Measurements from ENCODE around the gene C18orf63.

The C18orf63 gene

GRCh38 chr18:74331404-74331803 lies 15.8 kb downstream of the C18orf63 start:
- no peak for DNase-seq

GRCh38 chr18:74333091-74333490 lies 17.5 kb downstream of the C18orf63 start:
- DNase-seq = no peak

- DNase-seq = no peak
Observed at GRCh38 chr18:74334242-74334893, 18.7 kb downstream of the C18orf63 start.

- DNase-seq = no peak
Observed at GRCh38 chr18:74336656-74337055, 21.0 kb downstream of the C18orf63 start.

GRCh38 chr18:74337155-74337911 lies 21.7 kb downstream of the C18orf63 start:
- DNase-seq = no peak

- DNase-seq = no peak
Observed at GRCh38 chr18:74337912-74338309, 22.3 kb downstream of the C18orf63 start.

GRCh38 chr18:74342416-74343043 lies 26.9 kb downstream of the C18orf63 start:
- no peak for DNase-seq

GRCh38 chr18:74346206-74346605 lies 30.6 kb downstream of the C18orf63 start:
- no peak for DNase-seq

GRCh38 chr18:74348581-74348980 lies 32.9 kb downstream of the C18orf63 start:
- no peak for DNase-seq

GRCh38 chr18:74351354-74351753 lies 35.7 kb downstream of the C18orf63 start:
- DNase-seq = no peak

GRCh38 chr18:74353169-74353775 lies 37.6 kb downstream of the C18orf63 start:
- DNase-seq = peak; percentile 78

- no peak for DNase-seq
Observed at GRCh38 chr18:74356959-74357358, 41.3 kb downstream of the C18orf63 start.

GRCh38 chr18:74360852-74361655 lies 45.4 kb downstream of the C18orf63 start:
- DNase-seq = no peak

GRCh38 chr18:74367905-74368304 lies 52.3 kb downstream of the C18orf63 start:
- no peak for DNase-seq

- peak; percentile 50 for DNase-seq
Observed at GRCh38 chr18:74368901-74369705, 53.5 kb downstream of the C18orf63 start.

GRCh38 chr18:74370115-74370514 lies 54.5 kb downstream of the C18orf63 start:
- DNase-seq = peak; percentile 53

- no peak for DNase-seq
Observed at GRCh38 chr18:74373428-74373827, 57.8 kb downstream of the C18orf63 start.

GRCh38 chr18:74375999-74376398 lies 60.4 kb downstream of the C18orf63 start:
- DNase-seq = no peak

GRCh38 chr18:74376523-74376922 lies 60.9 kb downstream of the C18orf63 start:
- no peak for DNase-seq

- DNase-seq = no peak
Observed at GRCh38 chr18:74377776-74378175, 62.1 kb downstream of the C18orf63 start.

GRCh38 chr18:74378179-74378682 lies 62.6 kb downstream of the C18orf63 start:
- DNase-seq = peak; percentile 62

- no peak for DNase-seq
Observed at GRCh38 chr18:74380916-74381315, 65.3 kb downstream of the C18orf63 start.

Data from femur (tissue), 1 donor.